Subcutaneous adipose tissue (tissue), 4 donors: ENCODE results near the gene GNAT1. TPM values are rescaled to one million over a fixed set of nuclear protein-coding genes. Genes with fewer than 3 reads are reported as not detected.

ENCODE experiments used
- CTCF ChIP-seq: fragments of 450-650 bp; IDR thresholded peaks from one replicate; pipeline ENCODE4 v1.5.1; 2016; ENCODE audit warnings: low read depth, mild to moderate bottlenecking, control low read depth, antibody characterized with exemption, moderate library complexity
- total RNA-seq, 4 donors: library from RNA; depleted of rRNA; stranded (reverse); fragments of >200 nt; gene quantifications; one replicate each; pipeline ENCODE4 v1.1.0, GENCODE V29; 2016

The GNAT1 gene
- total RNA-seq, 4 donors from 2014 or later: not detected

GRCh38 chr3:50151728-50152127, 39.7 kb upstream of the GNAT1 start:
- no peak for TF ChIP-seq CTCF

DNA sequence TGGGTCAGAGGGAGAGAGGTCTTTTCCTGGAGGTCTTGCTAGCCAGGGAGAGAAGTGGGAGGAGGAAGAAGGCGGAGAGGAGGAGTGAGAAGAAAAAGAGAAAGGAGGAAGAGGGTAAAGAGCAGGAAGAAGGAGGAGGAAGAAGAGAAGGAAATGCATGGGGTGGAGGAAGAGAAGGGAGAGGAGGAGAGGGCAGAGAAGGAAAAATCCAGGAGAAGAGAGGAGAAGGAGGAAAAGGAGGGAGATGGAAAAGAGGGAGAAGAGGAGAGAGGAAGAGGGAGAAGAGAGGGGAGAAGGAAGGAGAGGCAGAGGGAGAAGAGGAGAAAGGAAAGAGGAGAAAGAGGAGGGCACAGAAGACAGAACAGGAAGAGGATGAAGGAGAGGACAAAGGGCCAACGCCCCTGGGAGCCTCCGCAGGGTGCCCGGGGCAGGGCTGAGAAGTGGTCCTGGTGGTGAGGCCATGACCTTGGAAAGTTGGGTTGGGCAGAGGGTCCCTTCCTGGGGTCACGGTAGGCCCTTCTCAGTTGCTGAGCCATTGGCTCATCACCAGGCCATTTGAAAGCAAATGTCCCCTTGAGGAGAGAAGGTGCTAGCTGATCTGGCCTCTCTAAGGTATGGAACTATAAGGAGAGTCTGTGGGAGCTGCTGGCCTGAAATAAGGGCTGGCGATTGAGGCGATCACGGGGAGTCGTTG, 37.5 kb upstream of the GNAT1 start:
- no peak for TF ChIP-seq CTCF

DNA sequence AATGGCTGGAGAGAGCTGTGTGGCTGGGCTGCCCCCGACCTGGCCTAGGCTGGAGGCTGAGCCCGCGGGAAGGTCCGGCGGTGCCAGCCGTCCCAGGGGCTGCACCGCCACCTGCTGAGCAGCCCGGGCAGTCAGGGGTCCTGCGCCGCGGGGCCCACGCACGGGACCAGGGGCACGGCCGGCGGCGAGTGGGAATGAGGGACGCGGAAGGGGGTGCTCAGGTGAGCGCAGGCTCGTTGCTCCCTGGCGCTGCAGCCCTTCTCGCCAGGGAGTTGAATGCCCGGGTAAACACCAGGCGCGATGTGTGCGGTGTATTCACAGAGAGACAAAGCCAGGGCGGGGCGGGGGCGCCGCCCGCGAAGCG, 37.0 kb upstream of the GNAT1 start:
- no peak for TF ChIP-seq CTCF

GRCh38 chr3:50154840-50155490, 36.4 kb upstream of the GNAT1 start, which contains the start of gene SEMA3F:
Gene SEMA3F (plus strand): TSS chr3:50155324. CDS start chr3:50159623, 4,299 bp downstream.
- TF ChIP-seq CTCF: no peak

- TF ChIP-seq CTCF: no peak
Measured at GRCh38 chr3:50155491-50155878, 35.9 kb upstream of the GNAT1 start.

- TF ChIP-seq CTCF: no peak
Measured at GRCh38 chr3:50155891-50156290, 35.5 kb upstream of the GNAT1 start.

GRCh38 chr3:50156549-50157493, 34.6 kb upstream of the GNAT1 start:
- no peak for TF ChIP-seq CTCF
